H1 (cell line): Measurements from ENCODE around the gene EDEM1. TPM values are rescaled to one million over a fixed set of nuclear protein-coding genes. Genes with fewer than 3 reads are reported as not detected.

Source experiments
- ATF2 ChIP-seq: IDR thresholded peaks from 2 replicates; pipeline ENCODE4 v1.6.1; 2012; ENCODE audit warnings: low read length, inconsistent platforms
- CREB1 ChIP-seq: IDR thresholded peaks from 2 replicates; pipeline ENCODE4 v1.6.1; 2012; ENCODE audit warnings: inconsistent platforms
- CTBP2 ChIP-seq: IDR thresholded peaks from 2 replicates; pipeline ENCODE4 v1.7.0; 2011; ENCODE audit warnings: borderline replicate concordance, mild to moderate bottlenecking, moderate library complexity, mixed read lengths, low read length; ENCODE audit not compliant: insufficient read depth, insufficient read length
- EGR1 ChIP-seq: IDR thresholded peaks from 2 replicates; pipeline ENCODE4 v1.6.1; 2011; ENCODE audit warnings: low read depth, low read length, borderline replicate concordance
- HDAC6 ChIP-seq: IDR thresholded peaks from one replicate; pipeline ENCODE4 v1.7.1; 2012; ENCODE audit warnings: low read depth, mild to moderate bottlenecking, inconsistent platforms, low read length, moderate library complexity
- SRF ChIP-seq: IDR thresholded peaks from 2 replicates; pipeline ENCODE4 v1.6.1; 2011; ENCODE audit warnings: mild to moderate bottlenecking, low read depth, low read length, moderate library complexity
- polyA plus RNA-seq, 7 experiments: library from polyadenylated mRNA; depleted of rRNA in 3 of 7; stranded (reverse) in 5 of 7; unstranded in 2 of 7; fragments of >200 nt in 5 of 7; fragments of 200-250 nt in 2 of 7; gene quantifications; 1 replicate in 5 of 7; 2 replicates in 1 of 7; 4 replicates in 1 of 7; pipeline versions ENCODE4 v1.2.1 to v1.2.3, GENCODE V29; 2011 to 2013; ENCODE audit warnings: missing spikeins in 2 of 7, mixed read lengths in 2 of 7
- total RNA-seq: library from RNA; stranded (reverse); fragmentation: NEBNext Ultra II Directional; extraction: Animal tissue kit (Norgen Biotek cat#: 25700); gene quantifications from 2 replicates; pipeline ENCODE4 v1.2.1, GENCODE V29; 2021

EDEM1 gene
- total and polyA plus RNA-seq, 2 of the 8 experiments (the other 6 are each of a cell fraction or from before 2014, with no cell fraction given), result 4.8 to 16.4 TPM

GRCh38 chr3:5239602-5240001 is 52.1 kb downstream of the EDEM1 start (continued):
- no peak for TF ChIP-seq EGR1
- TF ChIP-seq CTBP2, result no peak
- no peak for TF ChIP-seq SRF
- no peak for TF ChIP-seq CREB1
- TF ChIP-seq ATF2, result no peak
- no peak for TF ChIP-seq HDAC6
